SKM-1 treated with dmso at 0.1 percent for 144 hours (cell line): Measurements from ENCODE around the gene GPHN.
A peak's percentile ranks its signal among the peaks of the same experiment; 100 is the strongest.

Experiments used
- DNase-seq: peaks from one replicate; lab custom pipeline; 2025; ENCODE audit not compliant: unreplicated experiment; lab: John Stamatoyannopoulos, UW

The GPHN gene

GRCh38 chr14:66507722-66508546, at the start of gene GPHN:
Gene GPHN, plus strand, starts transcription at chr14:66508147.
- DNase-seq = peak; percentile 89

- no peak for DNase-seq
Observed at GRCh38 chr14:66459603-66460002, 48.3 kb upstream of the GPHN start.

DNA sequence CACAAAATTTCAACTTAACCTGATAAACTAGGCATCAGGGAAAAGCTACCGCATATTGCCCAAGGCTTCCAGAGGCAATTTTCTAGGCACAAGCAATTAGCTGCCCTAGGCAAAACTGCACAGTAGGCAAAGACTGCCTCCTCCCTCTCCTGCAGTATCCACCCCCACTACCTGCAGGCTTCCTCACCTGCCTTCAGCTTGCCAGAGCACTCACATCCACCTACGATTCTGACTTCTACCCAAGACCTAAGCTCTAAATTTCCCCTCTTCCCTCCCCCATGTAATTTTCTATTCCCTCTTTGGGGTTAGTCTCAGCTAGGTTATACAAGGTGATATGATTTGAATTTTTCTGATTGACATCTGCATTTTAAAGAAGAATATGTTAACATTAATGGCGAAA, 43.7 kb upstream of the GPHN start:
- no peak for DNase-seq

DNA sequence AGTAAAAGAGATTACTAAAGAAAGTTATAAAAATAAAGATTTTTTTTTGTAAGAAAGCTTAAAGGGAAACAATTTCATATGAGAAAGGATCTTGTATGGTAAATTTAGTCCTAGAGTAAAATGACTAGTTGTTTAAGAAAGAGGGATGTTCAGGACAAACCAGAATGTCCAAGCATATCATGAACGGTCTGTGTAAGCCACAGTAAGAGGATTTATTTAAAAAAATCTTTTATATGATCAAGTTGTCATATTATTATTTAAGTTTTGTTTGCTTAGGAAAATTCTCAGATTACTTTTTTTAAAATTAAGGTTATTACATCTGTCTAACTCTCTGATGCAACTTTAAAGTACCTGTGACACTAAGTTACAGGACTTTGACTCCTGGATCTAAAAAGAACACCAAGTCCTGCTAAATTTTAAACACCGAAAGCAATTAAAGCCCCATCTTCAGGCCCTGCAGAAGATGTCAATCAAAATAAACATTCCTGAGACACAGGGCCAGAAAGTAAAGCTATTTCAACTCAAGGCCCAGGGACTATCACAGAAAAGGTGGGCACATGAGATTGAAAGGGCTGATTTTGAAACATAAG, 39.1 kb upstream of the GPHN start:
- DNase-seq = no peak

- no peak for DNase-seq
Observed at GRCh38 chr14:66471584-66471983, 36.4 kb upstream of the GPHN start.

GRCh38 chr14:66472251-66472650, 35.7 kb upstream of the GPHN start:
- DNase-seq = no peak

- DNase-seq = no peak
Observed at GRCh38 chr14:66473223-66473622, 34.7 kb upstream of the GPHN start.

GRCh38 chr14:66476964-66477363, 31.0 kb upstream of the GPHN start:
- no peak for DNase-seq

GRCh38 chr14:66477567-66477966, 30.4 kb upstream of the GPHN start:
- no peak for DNase-seq

DNA sequence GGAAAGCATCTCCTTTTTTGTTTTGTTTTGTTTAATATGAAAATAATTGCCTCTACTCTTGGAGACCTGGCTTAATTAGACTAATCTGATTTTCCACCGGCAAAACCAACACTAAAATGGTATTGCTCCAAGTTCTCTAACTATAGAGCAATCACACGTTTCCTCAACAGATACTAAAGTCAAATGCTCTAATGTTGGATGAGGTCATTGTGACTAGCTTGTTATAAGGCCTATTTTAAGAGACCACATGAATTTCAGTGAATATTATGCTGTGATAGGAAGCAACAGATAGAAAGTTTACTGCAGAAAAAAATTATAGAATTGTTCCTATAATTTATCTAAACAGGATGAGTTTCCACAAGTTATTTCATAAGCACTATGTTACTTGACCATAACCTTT, 25.1 kb upstream of the GPHN start:
- no peak for DNase-seq

DNA sequence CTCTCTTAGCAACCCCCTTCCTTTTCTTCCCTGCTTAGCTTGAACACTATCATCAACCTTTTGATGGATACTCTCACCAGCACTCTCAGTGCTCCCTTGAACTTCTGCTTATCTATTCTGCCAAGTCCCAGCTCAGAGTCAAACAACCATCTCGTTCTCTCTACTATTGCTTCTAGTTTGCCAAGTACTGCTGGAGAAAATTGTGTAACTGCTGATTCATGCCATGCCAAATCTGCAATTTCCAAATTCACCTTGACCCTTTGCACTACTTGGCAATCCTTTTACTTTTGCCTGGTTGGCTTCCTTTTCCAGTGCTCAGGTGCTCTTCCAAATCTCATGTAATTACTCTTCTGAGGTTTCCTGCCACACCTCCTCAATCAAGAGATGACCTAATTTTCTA, 24.6 kb upstream of the GPHN start:
- no peak for DNase-seq

DNA sequence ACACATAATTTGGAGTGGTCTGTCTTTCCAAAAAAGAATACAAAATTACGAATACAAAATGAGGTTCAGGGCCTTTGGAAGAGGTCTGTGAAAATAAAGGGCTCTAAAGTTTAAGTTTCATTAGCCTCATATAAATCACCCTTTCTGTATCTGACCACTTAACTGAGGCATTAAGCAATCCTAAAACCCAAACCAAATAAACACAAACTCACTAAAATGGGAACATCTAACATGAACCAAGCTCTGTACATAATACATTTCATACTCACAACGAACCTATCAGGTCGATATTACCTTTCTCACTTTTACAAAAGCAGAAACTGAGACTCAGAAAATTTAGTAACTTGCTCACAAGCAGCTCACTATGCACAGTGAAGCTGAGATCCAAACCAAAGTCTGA, 22.9 kb upstream of the GPHN start:
- DNase-seq = no peak

DNA sequence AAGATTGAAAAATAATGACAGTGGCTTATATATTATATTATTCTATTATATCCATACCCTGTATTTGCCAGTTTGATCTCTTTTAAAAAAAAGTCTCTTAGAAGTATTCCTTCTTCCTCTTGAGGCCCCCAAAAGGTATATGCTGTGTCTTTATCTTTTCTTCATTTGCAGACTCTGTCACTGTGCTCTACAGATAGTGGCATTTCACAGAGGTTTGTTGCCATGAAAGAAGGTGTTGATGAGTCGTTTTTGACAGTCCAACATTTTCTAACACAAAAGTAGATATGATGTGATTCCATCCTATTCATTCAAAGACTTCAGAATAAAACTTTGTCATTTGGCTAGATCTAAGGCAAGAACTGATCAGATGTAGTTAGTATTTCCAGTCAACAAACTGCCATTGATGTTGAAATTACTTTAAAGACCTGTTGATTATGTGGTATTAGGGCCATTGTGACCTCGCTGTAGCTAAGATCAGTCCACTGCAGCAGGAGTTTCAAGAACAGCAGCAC, 22.0 kb upstream of the GPHN start, which contains the start of gene CCDC196:
Gene CCDC196 (plus strand): TSS at position 462 of the 512 bp plus-strand sequence. CDS start 132 bp downstream, outside the sequence.
- DNase-seq = no peak

- no peak for DNase-seq
Observed at GRCh38 chr14:66487164-66487563, 20.8 kb upstream of the GPHN start.

DNA sequence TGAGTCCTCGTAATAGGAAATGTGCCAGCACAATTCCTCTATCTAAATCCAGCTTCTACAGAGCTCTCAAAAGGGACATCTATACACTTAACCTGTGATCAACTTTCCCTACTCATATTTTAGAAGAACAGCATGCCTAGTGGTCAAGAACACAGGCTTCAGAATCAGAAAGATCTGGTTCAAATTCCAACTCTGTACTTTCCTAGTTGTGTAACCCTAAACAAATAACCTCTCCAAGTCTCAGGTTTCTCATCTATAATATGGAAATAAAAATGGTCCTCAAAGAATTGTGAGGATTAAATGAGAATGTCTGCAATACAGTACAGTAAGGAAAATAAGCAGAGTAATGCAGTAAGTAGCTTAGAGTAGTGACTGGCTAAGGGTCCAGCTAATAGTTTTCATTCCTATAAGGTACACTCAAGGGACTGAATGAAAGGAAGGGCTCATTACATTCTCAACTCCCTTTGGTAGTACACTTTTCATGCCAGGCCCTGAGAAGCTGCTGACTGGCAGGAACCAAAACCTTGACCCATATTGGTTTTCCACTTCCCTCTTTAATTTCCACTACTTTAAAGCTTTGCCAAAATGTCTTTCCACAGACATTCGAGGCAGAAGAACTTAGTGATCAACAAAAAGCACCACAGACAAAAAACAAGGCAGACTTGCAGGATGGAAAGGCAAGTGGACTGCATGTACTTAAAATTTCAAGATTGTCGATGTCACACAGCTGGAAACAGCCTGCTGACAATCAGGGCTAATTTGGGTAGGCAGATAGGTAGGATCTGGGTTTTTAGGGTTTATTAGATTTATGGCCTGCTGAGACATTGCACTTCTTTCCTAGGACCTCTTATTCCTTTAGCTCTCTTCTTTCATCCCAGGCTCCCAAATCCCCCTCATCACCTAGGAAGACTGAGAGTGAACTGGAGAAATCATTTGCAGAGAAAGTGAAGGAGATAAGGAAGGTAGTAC, 17.5 kb upstream of the GPHN start:
- DNase-seq = no peak

- DNase-seq = no peak
Observed at GRCh38 chr14:66493750-66494149, 14.2 kb upstream of the GPHN start.

DNA sequence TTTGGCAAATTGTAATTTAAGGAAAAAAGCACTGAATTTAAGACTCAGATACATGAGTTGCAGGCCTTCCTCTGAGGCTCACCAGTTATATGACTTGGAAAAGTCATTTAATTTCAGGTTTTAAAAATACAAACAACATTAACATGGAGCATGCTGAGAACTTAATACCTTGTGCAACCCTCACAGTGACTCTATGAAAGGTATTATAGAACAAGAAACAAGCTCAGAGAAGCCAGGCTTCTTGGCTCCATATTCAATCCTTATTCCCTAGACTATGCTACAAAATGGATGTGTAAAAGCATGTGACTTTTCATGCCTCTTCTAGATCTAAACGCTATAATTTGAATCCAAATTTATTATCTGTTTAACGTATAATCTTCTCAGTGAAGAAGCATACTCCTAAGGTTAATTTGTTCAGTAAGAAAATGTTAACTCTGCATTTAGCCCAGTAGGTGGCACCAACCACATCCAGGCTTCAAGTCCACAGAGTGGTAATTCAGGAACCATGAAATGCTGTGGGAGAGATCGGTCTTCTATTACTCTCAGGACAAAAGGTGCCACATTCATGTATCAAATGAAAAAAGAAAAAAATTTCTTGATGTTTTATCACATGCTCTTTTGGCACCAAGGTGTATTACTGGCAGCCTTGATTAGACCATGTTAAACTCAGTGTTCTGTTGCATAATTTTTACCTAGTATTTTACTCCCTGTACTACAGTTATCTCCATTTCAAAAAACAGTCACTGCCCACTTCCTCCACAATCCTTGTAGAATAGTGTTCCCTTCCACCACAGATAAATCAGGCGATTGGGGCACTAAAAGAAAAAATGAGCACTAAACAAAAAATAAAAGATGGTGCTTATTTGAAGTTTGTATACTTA, 12.5 kb upstream of the GPHN start:
- peak; percentile 29 for DNase-seq

DNA sequence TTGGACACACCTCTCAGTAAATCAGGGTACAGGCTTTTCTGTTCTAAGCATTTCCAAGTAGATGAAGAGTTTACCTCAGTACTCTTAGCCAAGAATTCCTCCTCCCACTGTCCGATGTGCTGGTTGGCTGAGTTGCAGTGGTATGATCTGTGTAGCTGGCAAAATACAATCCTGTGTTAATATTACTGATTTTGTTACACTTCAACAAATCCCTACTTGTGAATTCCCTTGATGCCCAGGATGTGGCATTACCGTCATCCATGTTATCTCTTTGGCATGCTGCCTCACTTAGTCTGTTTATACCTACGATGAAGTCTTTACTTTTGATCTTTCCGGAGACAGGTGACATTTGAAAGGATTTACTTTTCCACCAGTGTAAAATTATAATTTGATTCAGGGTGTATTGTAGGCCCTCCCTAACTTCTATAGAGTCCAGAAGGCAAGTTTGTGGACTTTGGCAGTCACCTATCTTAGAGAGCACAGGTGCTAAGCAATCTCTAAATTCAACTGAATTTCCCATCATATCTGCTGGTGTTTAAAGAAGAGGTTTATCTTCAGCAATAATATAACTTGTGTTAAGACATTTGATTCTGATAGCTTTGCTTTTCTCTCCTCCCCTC, 11.6 kb upstream of the GPHN start:
- DNase-seq = no peak

DNA sequence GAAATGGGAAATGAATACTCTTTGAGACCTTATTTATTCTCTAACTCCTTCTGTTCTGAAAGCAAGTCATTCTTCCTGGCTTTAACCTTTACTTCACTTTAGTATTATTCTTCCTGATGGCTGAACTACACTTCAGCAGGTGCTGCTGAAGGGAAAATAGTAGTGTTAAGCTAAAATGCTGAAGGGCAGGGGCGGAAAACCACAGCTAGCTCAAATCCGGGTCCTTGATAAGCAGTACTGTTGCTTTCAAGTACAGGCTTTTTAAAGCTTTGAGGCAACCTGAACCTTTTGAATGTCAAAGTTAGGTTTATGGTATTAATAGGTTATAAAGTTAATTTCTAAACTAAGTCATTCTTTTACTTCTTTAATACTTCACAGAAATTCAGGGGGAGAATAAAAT, 11.0 kb upstream of the GPHN start:
- no peak for DNase-seq

DNA sequence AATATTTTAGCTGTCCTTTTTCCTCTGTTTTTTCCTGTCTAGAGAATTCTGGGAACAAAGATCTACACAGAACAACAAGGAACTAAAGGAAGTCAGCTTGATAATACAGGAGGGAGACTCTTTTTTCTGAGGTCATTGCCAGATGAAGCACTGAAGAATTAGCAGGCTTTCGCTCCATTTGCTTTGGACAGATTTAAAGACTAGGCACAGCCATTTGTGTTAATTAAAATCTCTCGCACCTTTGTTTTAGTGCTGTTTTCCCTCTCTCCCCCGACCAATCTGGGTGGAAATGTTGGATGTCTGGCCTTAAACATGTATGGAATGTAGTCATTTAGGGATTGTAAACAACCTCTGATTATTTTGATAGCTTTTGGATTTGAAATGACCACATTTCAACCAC, 9.6 kb upstream of the GPHN start:
- DNase-seq = no peak
